HL-60 (cell line): ENCODE results near the gene DNAAF5.

ENCODE experiments used
- DNase-seq, 2 experiments: peaks; one replicate each; pipeline ENCODE4 v3.0.0-alpha.2; 2010 to 2020; ENCODE audit warnings: low read depth in 1 of 2, low spot score in 1 of 2
- H3K27ac ChIP-seq: fragments of 250-450 bp; sonication (Bioruptor Pico); replicated peaks from 2 replicates; pipeline ENCODE4 v1.5.1; 2020; ENCODE audit warnings: mild to moderate bottlenecking, moderate library complexity
- H3K27me3 ChIP-seq: fragments of 250-450 bp; sonication (Bioruptor Pico); 2 replicates; pipeline ENCODE4 v1.5.1; 2021; ENCODE audit warnings: mild to moderate bottlenecking, moderate library complexity; ENCODE audit not compliant: insufficient read depth, poor library complexity, severe bottlenecking
- H3K4me3 ChIP-seq: replicated peaks from 2 replicates; pipeline ENCODE4 v1.5.1; 2011; ENCODE audit warnings: mild to moderate bottlenecking, control low read depth, low read length; ENCODE audit not compliant: insufficient read depth
- GABPA ChIP-seq: IDR thresholded peaks from 2 replicates; pipeline ENCODE4 v1.6.1; 2012; ENCODE audit warnings: low read depth
- POLR2AphosphoS5 ChIP-seq: IDR thresholded peaks from 2 replicates; pipeline ENCODE4 v1.6.1; 2012; ENCODE audit warnings: low read depth
- SPI1 ChIP-seq: IDR thresholded peaks from 2 replicates; pipeline ENCODE4 v1.6.1; 2012; ENCODE audit warnings: low read depth, mild to moderate bottlenecking, borderline replicate concordance
- TF ChIP-seq, protein P1 (sequence below): IDR thresholded peaks from one replicate; pipeline ENCODE4 v1.5.1; 2011; ENCODE audit warnings: low read length, control low read depth, inconsistent platforms; ENCODE audit not compliant: insufficient read depth
- TF ChIP-seq, protein P2 (sequence below): IDR thresholded peaks from 2 replicates; pipeline ENCODE4 v1.6.1; 2012; ENCODE audit warnings: low read depth; ENCODE audit not compliant: insufficient replicate concordance

The DNAAF5 gene

DNA sequence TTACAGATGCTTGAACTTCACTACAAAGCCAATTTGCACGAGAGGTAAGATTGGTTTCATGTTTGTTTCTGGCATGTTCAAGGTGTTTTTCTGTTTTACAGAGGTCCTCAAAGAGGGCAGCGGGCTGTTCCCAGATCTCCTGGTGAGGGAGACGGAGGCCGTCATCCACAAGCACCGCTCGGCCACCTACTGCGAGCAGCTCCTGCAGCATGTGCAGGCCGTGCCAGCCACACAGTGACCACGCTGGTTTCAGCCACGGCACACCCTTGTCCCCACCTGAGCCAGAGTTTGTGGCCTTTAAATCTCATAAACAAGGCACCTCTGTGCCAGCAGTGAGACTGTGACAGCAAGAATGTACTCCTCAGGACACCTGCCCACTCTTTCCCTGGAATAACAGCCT lies 58.9 kb downstream of the DNAAF5 start:
- Histone ChIP-seq H3K4me3 (no peak overlapping the region), H3K27ac (no peak overlapping the region), H3K27me3 (no peaks in the 10 kb centered on the region)
- no peak for DNase-seq
- TF ChIP-seq, protein P1, sequence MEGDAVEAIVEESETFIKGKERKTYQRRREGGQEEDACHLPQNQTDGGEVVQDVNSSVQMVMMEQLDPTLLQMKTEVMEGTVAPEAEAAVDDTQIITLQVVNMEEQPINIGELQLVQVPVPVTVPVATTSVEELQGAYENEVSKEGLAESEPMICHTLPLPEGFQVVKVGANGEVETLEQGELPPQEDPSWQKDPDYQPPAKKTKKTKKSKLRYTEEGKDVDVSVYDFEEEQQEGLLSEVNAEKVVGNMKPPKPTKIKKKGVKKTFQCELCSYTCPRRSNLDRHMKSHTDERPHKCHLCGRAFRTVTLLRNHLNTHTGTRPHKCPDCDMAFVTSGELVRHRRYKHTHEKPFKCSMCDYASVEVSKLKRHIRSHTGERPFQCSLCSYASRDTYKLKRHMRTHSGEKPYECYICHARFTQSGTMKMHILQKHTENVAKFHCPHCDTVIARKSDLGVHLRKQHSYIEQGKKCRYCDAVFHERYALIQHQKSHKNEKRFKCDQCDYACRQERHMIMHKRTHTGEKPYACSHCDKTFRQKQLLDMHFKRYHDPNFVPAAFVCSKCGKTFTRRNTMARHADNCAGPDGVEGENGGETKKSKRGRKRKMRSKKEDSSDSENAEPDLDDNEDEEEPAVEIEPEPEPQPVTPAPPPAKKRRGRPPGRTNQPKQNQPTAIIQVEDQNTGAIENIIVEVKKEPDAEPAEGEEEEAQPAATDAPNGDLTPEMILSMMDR: no peak
- TF ChIP-seq, protein P2, sequence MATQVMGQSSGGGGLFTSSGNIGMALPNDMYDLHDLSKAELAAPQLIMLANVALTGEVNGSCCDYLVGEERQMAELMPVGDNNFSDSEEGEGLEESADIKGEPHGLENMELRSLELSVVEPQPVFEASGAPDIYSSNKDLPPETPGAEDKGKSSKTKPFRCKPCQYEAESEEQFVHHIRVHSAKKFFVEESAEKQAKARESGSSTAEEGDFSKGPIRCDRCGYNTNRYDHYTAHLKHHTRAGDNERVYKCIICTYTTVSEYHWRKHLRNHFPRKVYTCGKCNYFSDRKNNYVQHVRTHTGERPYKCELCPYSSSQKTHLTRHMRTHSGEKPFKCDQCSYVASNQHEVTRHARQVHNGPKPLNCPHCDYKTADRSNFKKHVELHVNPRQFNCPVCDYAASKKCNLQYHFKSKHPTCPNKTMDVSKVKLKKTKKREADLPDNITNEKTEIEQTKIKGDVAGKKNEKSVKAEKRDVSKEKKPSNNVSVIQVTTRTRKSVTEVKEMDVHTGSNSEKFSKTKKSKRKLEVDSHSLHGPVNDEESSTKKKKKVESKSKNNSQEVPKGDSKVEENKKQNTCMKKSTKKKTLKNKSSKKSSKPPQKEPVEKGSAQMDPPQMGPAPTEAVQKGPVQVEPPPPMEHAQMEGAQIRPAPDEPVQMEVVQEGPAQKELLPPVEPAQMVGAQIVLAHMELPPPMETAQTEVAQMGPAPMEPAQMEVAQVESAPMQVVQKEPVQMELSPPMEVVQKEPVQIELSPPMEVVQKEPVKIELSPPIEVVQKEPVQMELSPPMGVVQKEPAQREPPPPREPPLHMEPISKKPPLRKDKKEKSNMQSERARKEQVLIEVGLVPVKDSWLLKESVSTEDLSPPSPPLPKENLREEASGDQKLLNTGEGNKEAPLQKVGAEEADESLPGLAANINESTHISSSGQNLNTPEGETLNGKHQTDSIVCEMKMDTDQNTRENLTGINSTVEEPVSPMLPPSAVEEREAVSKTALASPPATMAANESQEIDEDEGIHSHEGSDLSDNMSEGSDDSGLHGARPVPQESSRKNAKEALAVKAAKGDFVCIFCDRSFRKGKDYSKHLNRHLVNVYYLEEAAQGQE: no peak
- no peak for TF ChIP-seq SPI1
- TF ChIP-seq GABPA: no peak
- no peak for TF ChIP-seq POLR2AphosphoS5

DNA sequence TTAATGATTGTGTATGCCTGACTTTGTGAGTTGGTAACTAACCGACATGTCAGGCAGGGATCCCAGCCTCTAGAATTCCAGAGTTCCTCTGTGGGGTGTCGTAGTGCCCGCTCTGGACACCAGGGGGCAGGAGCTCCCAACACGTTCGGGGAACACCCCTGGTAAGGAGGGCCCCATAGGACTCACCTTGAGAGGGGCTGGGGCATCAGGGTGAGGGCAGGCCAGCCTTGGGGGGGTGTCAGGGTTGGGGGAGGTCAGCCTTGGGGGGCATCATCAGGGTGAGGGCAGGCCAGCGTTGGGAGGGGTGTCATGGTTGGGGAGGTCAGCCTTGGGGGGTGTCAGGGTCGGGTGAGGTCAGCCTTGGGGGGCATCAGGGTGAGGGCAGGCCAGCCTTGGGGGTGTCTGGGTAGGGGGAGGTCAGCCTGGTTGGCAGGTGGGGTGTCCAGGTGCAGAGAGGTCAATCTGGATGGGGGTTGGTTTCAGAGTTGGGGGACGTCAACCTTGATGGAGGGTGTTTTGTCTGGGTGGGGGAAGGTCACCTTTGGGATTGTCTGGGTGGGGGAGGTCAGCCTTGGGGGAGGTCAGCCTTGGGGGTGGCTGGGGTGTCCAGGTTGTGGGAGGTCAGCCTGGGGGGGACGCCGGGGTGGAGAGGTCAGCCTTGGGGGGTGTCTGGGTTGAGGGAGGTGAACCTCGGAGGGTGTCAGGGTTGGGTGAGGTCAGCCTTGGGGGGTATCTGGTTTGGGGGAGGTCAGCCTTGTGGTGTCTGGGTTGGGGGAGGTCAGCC lies 60.2 kb downstream of the DNAAF5 start:
- Histone ChIP-seq H3K27ac (no peak overlapping the region), H3K4me3 (no peak overlapping the region), H3K27me3 (no peaks in the 10 kb centered on the region)
- no peak for TF ChIP-seq GABPA
- peak; percentile 31; the same call in 1 of the 2 replicates for TF ChIP-seq SPI1
- TF ChIP-seq, protein P2: no peak
- TF ChIP-seq, protein P1: peak; percentile 72
- no peak for TF ChIP-seq POLR2AphosphoS5
- DNase-seq: peak in 1 of 2 experiments; percentile 46

DNA sequence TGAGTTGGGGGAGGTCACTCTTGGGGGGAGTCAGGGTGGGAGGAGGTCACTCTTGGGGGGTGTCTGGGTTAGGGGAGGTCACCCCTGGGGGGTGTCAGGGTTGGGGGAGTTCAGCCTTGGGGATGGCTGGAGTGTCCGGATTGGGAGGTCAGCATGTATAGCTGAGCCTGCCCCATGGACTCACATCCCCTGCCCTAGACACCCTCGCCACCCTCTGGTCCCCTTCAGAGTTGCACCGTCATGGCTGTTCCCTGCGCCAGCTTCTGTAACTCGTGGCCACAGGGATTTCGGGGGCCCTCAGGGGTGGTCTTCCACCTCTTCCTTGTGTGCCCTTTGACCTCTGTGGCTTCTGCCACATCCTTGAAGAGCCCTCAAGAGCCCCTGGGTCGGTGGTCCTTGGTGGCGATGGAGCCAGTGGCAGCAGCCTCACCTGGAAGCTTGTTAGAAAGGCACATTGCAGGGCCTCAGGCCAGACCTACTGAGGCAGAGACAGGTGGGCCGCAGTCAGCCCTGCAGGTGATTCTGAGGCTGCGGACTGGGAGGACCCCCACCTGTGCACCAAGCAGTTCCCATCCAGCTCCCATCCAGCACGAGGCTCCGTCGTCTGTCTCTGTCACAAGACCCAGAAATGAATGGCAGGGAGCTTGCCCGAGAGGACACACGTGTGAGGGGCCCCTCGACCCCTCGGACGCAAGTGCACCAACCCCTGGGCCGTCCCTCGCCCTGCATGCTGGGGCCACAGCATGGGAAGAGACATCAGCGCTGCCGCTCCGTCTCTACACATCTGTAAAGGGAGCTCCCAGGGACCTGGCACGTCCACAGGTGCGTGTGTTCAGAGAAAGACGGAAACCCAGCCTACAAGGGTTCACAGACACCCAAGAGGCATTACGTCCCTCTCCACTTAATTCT lies 61.1 kb downstream of the DNAAF5 start:
- H3K4me3 ChIP-seq: no peak overlapping the region
- H3K27me3 ChIP-seq: no peaks in the 10 kb centered on the region
- no peak overlapping the region for H3K27ac ChIP-seq
- DNase-seq: no peak
- TF ChIP-seq, protein P2: no peak
- TF ChIP-seq SPI1 (no peak), POLR2AphosphoS5 (no peak), GABPA (no peak)
- TF ChIP-seq, protein P1: no peak
